ENCODE results near the gene RRAGD. TPM values are rescaled to one million over a fixed set of nuclear protein-coding genes. Genes with fewer than 3 reads are reported as not detected.

The RRAGD gene
- total and polyA plus RNA-seq, 4 experiments from 2014 or later: 3.1 to 6.8 (median 4.8) TPM

DNA sequence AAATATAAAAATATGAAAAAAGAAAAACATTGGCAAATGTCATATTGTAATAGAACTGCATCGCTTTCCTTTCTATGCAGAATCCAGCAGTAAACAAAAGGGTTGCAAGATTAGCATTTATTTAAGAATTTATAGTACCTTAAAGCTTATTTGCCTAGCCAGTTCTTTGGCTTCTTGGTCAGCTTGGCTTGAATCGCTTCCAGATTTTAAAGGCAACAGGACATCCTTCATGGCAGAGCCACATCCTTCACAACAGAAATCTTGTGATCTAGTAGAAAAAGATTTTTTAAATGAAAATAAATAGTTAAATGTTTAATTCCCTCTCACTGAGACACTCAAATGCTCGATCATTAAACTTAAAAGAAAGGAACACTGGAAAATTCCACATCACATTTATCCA, 76.9 kb downstream of the RRAGD start:
- no peaks in the 10 kb centered on the region for H3K4me1 Mint-ChIP-seq
- peaks cover 26% of the 10 kb centered on the region for H3K36me3 ChIP-seq (ENCODE audit: insufficient read depth, low read length)
- no peak overlapping the region for H3K4me3 Mint-ChIP-seq
- no peak overlapping the region for H3K27ac Mint-ChIP-seq
- DNase-seq: no peak
- intact Hi-C loops (cut with micrococcal nuclease): no loop called here
- POLR2A ChIA-PET (ENCODE audit: partially characterized antibody): no interaction called here
- no peaks in the 10 kb centered on the region for H3K27me3 Mint-ChIP-seq
- H3K9me3 Mint-ChIP-seq: no peaks in the 10 kb centered on the region
- CTCF ChIA-PET (ENCODE audit: partially characterized antibody): interaction anchor here (1.6 kb wide), 1 partner anchor 37 kb away, joined by 9 read pairs; no protein-coding TSS in a partner anchor
- H3K9me3 ChIP-seq (ENCODE audit: control insufficient read depth in 1 of 2, low read length in 2 of 2): no peaks in the 10 kb centered on the region
- no peaks in the 10 kb centered on the region for H3K27me3 ChIP-seq (ENCODE audit: insufficient read depth, low read length)
- H3K27ac ChIP-seq (ENCODE audit: low read depth, low read length): no peak overlapping the region
- no peaks in the 10 kb centered on the region for H3K4me1 ChIP-seq (ENCODE audit: insufficient read depth, low read length)
- H3K4me3 ChIP-seq (ENCODE audit: low read length in 2 of 2): no peak overlapping the region
- H3K36me3 Mint-ChIP-seq: peaks cover 37 to 59% of the 10 kb centered on the region in 2 donors

DNA sequence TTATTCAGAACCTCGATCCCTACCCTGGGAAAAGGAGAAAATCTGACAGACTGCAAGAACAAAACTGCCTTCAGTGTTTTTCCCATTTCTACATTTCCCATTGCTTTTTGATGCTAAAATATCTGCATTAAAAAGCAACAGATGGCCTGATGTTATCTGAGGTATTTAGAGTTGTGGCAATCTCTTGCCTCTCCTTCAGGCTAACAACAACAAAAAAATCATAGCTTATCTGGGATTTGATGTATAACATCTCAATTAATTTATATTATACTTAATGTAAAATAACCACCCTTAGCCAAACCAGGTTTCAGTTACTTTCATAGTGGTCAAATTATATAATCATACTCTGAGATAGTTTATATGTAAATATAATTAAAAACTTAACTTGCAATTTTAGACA, 81.2 kb downstream of the RRAGD start:
- H3K4me3 ChIP-seq (ENCODE audit: low read length in 2 of 2): no peak overlapping the region
- CTCF ChIA-PET (ENCODE audit: partially characterized antibody): no interaction called here
- POLR2A ChIA-PET (ENCODE audit: partially characterized antibody): no interaction called here
- no peaks in the 10 kb centered on the region for H3K4me1 ChIP-seq (ENCODE audit: insufficient read depth, low read length)
- Mint-ChIP-seq H3K4me1 (peaks cover 0 to 4% (median 0%) of the 10 kb centered on the region in 4 donors), H3K27ac (no peak overlapping the region), H3K4me3 (no peak overlapping the region), H3K9me3 (no peaks in the 10 kb centered on the region), H3K27me3 (no peaks in the 10 kb centered on the region), H3K36me3 (peaks cover 45 to 59% of the 10 kb centered on the region in 2 donors)
- no peaks in the 10 kb centered on the region for H3K9me3 ChIP-seq (ENCODE audit: control insufficient read depth in 1 of 2, low read length in 2 of 2)
- H3K27ac ChIP-seq (ENCODE audit: low read depth, low read length): no peak overlapping the region
- DNase-seq: no peak
- H3K27me3 ChIP-seq (ENCODE audit: insufficient read depth, low read length): no peaks in the 10 kb centered on the region
- intact Hi-C loops (cut with micrococcal nuclease): no loop called here
- peaks cover 22% of the 10 kb centered on the region for H3K36me3 ChIP-seq (ENCODE audit: insufficient read depth, low read length)

DNA sequence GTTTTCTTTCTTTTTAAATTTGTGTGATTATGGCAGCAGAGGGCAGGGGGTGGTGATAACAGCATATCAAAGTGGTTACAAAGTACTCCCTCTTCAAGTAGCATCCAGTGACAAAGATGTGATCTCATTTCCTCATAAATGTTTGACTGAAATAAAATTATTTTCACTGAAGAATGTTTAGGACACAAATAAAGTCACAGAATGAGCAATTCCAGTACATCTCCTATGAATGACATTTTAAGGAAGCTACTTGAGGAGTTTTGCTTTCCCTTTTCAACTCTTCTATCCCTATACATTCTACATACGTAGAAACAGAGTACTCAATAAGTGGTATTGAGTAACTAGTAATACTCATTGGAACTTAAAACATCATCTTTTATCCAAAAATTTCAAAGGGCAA, 83.1 kb downstream of the RRAGD start:
- POLR2A ChIA-PET (ENCODE audit: partially characterized antibody): no interaction called here
- intact Hi-C loops (cut with micrococcal nuclease): no loop called here
- peaks cover 10% of the 10 kb centered on the region for H3K36me3 ChIP-seq (ENCODE audit: insufficient read depth, low read length)
- peaks cover 50 to 55% of the 10 kb centered on the region in 2 donors for H3K36me3 Mint-ChIP-seq
- no peak for DNase-seq
- H3K4me3 ChIP-seq (ENCODE audit: low read length in 2 of 2): no peak overlapping the region
- no peak overlapping the region for H3K4me3 Mint-ChIP-seq
- no peaks in the 10 kb centered on the region for H3K9me3 ChIP-seq (ENCODE audit: control insufficient read depth in 1 of 2, low read length in 2 of 2)
- H3K4me1 Mint-ChIP-seq: peaks cover 0 to 4% (median 0%) of the 10 kb centered on the region in 4 donors
- CTCF ChIA-PET (ENCODE audit: partially characterized antibody): no interaction called here
- no peak overlapping the region for H3K27ac Mint-ChIP-seq
- no peak overlapping the region for H3K27ac ChIP-seq (ENCODE audit: low read depth, low read length)
- no peaks in the 10 kb centered on the region for H3K27me3 ChIP-seq (ENCODE audit: insufficient read depth, low read length)
- no peaks in the 10 kb centered on the region for H3K27me3 Mint-ChIP-seq
- no peaks in the 10 kb centered on the region for H3K4me1 ChIP-seq (ENCODE audit: insufficient read depth, low read length)
- H3K9me3 Mint-ChIP-seq: no peaks in the 10 kb centered on the region

DNA sequence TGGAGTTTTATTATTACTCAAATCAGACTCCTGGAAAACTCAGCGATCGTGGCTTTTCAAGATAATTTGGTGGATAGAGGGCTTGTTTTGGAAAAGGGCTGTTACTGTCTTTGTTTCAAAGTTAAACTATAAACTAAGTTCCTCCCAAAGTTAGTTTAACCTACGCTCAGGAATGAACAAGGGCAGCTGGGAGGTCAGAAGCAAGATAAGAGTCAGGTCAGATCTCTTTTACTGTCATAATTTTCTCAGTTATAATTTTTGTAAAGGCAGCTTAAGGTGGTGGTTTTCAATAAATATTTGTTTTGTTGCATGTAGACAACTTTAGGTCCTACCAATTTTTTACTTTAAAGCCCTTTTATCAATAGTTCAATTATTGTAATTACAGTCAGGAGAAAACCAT, 87.8 kb downstream of the RRAGD start:
- H3K4me1 Mint-ChIP-seq: peaks cover 0 to 7% (median 3%) of the 10 kb centered on the region in 4 donors
- no peaks in the 10 kb centered on the region for H3K27me3 Mint-ChIP-seq
- H3K36me3 ChIP-seq (ENCODE audit: insufficient read depth, low read length): peaks cover 4% of the 10 kb centered on the region
- DNase-seq: no peak
- H3K4me1 ChIP-seq (ENCODE audit: insufficient read depth, low read length): no peaks in the 10 kb centered on the region
- no peak overlapping the region for H3K4me3 ChIP-seq (ENCODE audit: low read length in 2 of 2)
- no peaks in the 10 kb centered on the region for H3K9me3 ChIP-seq (ENCODE audit: control insufficient read depth in 1 of 2, low read length in 2 of 2)
- peaks cover 33 to 43% of the 10 kb centered on the region in 2 donors for H3K36me3 Mint-ChIP-seq
- H3K27ac Mint-ChIP-seq: no peak overlapping the region
- no peak overlapping the region for H3K4me3 Mint-ChIP-seq
- H3K27me3 ChIP-seq (ENCODE audit: insufficient read depth, low read length): no peaks in the 10 kb centered on the region
- H3K27ac ChIP-seq (ENCODE audit: low read depth, low read length): no peak overlapping the region
- intact Hi-C loops (cut with micrococcal nuclease): no loop called here
- POLR2A ChIA-PET (ENCODE audit: partially characterized antibody): interaction anchor here (0.6 kb wide), 1 partner anchor 356 kb away, joined by 3 read pairs; no protein-coding TSS in a partner anchor
- no peaks in the 10 kb centered on the region for H3K9me3 Mint-ChIP-seq
- CTCF ChIA-PET (ENCODE audit: partially characterized antibody): interaction anchor here (1.3 kb wide), 1 partner anchor 10 kb away, joined by 3 read pairs; no protein-coding TSS in a partner anchor

DNA sequence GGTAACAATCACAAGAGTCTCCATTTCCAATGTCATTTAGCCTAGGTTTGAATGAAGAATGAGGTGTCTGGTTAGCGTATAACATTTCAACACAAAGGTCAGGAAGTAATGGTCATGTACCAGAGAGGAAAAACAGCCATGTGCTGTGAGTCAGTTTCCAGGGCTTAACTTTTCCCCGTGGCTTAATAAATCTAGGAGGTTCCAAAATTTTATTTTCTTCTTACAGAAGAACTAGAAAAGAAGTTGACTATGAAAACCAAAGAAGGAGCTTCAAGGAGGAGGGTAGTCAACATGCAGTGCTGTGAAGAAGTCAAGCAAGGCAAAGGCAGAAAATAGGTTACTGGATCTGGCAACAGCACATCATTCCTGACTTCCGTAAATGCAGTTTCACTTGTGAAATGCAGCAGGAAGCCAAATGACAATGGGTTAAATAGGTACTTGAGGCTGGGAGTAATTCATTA, 88.5 kb downstream of the RRAGD start:
- H3K27me3 Mint-ChIP-seq: no peaks in the 10 kb centered on the region
- H3K27ac ChIP-seq (ENCODE audit: low read depth, low read length): no peak overlapping the region
- H3K4me3 Mint-ChIP-seq: no peak overlapping the region
- no peaks in the 10 kb centered on the region for H3K36me3 ChIP-seq (ENCODE audit: insufficient read depth, low read length)
- ChIA-PET CTCF (ENCODE audit: partially characterized antibody) (interaction anchor here (1.3 kb wide), 1 partner anchor 10 kb away, joined by 3 read pairs; no protein-coding TSS in a partner anchor), POLR2A (ENCODE audit: partially characterized antibody) (no interaction called here)
- H3K4me1 Mint-ChIP-seq: peaks cover 0 to 7% (median 3%) of the 10 kb centered on the region in 4 donors
- peaks cover 25 to 36% of the 10 kb centered on the region in 2 donors for H3K36me3 Mint-ChIP-seq
- H3K4me3 ChIP-seq (ENCODE audit: low read length in 2 of 2): no peak overlapping the region
- H3K27me3 ChIP-seq (ENCODE audit: insufficient read depth, low read length): no peaks in the 10 kb centered on the region
- DNase-seq: no peak
- H3K9me3 Mint-ChIP-seq: no peaks in the 10 kb centered on the region
- intact Hi-C loops (cut with micrococcal nuclease): no loop called here
- no peaks in the 10 kb centered on the region for H3K9me3 ChIP-seq (ENCODE audit: control insufficient read depth in 1 of 2, low read length in 2 of 2)
- H3K27ac Mint-ChIP-seq: peak overlapping the region in 1 of 7 donors; percentile 5
- no peaks in the 10 kb centered on the region for H3K4me1 ChIP-seq (ENCODE audit: insufficient read depth, low read length)

DNA sequence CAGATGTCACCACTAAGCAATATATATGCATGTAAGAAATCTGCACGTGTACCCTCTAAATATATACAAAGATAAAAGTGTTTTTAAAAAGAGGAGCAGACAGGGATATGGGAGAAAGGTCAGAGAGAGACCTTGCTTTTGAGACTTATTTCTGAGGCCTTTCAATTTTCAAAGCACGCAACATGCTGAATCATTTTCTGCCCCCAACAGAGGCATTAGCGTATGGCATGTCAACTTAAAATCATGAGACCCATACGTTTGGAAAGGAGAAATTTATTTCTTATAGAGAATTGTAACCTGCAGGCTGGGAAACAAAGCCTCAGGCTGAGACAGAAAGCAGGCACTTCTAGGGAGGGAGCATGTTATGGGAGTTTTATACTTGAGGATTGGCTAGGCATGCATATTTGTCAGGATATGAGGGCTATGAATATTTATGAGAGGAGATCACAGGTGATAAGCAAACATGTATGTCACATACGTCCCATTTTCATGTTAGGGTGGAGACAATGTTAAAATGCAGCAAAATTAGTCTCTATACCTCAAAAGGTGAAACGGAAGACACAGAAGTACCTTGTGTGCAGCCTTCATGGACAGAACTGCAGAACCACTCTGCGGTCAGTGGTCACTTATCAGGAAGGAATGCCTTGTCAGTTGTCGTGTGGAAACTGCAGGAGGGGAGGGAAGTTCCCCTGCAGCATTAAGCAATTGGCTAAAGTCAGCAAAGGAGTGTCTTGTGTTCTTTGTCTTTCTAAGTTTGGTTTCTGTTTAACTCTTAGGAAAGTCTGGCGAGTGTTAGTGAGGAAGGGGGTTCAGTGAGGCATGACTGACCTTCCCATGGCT, 90.7 kb downstream of the RRAGD start:
- ChIA-PET CTCF (ENCODE audit: partially characterized antibody) (interaction anchor here (0.9 kb wide), 1 partner anchor 9 kb away, joined by 3 read pairs; no protein-coding TSS in a partner anchor), POLR2A (ENCODE audit: partially characterized antibody) (no interaction called here)
- Mint-ChIP-seq H3K27me3 (no peaks in the 10 kb centered on the region), H3K9me3 (no peaks in the 10 kb centered on the region), H3K4me1 (peaks cover 0 to 7% (median 3%) of the 10 kb centered on the region in 4 donors), H3K27ac (peak overlapping the region in 1 of 7 donors; percentile 26), H3K4me3 (no peak overlapping the region), H3K36me3 (peaks cover 13 to 28% of the 10 kb centered on the region in 2 donors)
- Histone ChIP-seq H3K36me3 (ENCODE audit: insufficient read depth, low read length) (no peaks in the 10 kb centered on the region), H3K4me1 (ENCODE audit: insufficient read depth, low read length) (no peaks in the 10 kb centered on the region), H3K27ac (ENCODE audit: low read depth, low read length) (no peak overlapping the region), H3K9me3 (ENCODE audit: control insufficient read depth in 1 of 2, low read length in 2 of 2) (no peaks in the 10 kb centered on the region), H3K27me3 (ENCODE audit: insufficient read depth, low read length) (no peaks in the 10 kb centered on the region), H3K4me3 (ENCODE audit: low read length in 2 of 2) (no peak overlapping the region)
- intact Hi-C loops (cut with micrococcal nuclease): no loop called here
- no peak for DNase-seq

DNA sequence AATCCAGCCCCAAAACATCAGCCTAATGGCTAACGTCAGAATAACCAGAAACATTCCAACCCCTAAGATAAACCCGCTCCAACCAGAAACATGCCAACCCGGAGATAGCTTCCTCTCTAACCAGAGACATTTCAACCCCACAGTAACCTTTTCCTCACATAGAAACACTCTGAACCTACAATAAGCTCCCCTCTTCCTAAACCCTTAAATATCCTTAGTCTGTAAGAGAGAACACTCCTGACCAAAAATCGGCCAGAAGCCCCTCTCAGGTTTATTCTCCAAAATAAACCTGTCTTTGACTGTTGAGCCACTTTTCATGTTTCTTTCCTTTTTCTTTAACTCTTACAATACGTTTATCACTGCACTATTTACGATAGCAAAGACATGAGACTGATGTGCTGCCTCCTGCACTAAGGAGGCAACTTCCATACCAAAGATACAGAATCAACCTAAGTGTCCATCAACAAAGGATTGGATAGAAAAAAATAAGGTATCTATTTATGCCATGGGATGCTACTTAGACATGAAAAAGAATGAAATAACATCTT, 92.0 kb downstream of the RRAGD start:
- Mint-ChIP-seq H3K4me1 (peaks cover 0 to 6% (median 2%) of the 10 kb centered on the region in 4 donors), H3K4me3 (no peak overlapping the region), H3K27me3 (no peaks in the 10 kb centered on the region), H3K9me3 (no peaks in the 10 kb centered on the region), H3K36me3 (peaks cover 8 to 33% of the 10 kb centered on the region in 2 donors), H3K27ac (peak overlapping the region in 1 of 7 donors; percentile 52)
- Histone ChIP-seq H3K4me1 (ENCODE audit: insufficient read depth, low read length) (no peaks in the 10 kb centered on the region), H3K4me3 (ENCODE audit: low read length in 2 of 2) (no peak overlapping the region), H3K27me3 (ENCODE audit: insufficient read depth, low read length) (no peaks in the 10 kb centered on the region), H3K9me3 (ENCODE audit: control insufficient read depth in 1 of 2, low read length in 2 of 2) (no peaks in the 10 kb centered on the region), H3K27ac (ENCODE audit: low read depth, low read length) (no peak overlapping the region), H3K36me3 (ENCODE audit: insufficient read depth, low read length) (no peaks in the 10 kb centered on the region)
- ChIA-PET POLR2A (ENCODE audit: partially characterized antibody) (no interaction called here), CTCF (ENCODE audit: partially characterized antibody) (no interaction called here)
- DNase-seq: no peak
- intact Hi-C loops (cut with micrococcal nuclease): no loop called here
